Parathyroid adenoma (tissue), 2 donors: ENCODE measurements around the gene IGF1R.

ENCODE experiments used
- H2AFZ ChIP-seq: fragments of 300-600 bp; sonication (generic); one replicate; pipeline ENCODE4 v1.7.0; 2017; ENCODE audit warnings: antibody characterized with exemption, mild to moderate bottlenecking
- H3K27ac ChIP-seq: fragments of 300-600 bp; sonication (generic); one replicate; pipeline ENCODE4 v1.7.0; 2017
- H3K27me3 ChIP-seq: fragments of 300-600 bp; sonication (generic); one replicate; pipeline ENCODE4 v1.7.0; 2017; ENCODE audit warnings: low read length; ENCODE audit not compliant: control insufficient read depth, insufficient read depth
- H3K36me3 ChIP-seq: fragments of 300-600 bp; sonication (generic); one replicate; pipeline ENCODE4 v1.7.0; 2017; ENCODE audit warnings: low read length; ENCODE audit not compliant: control insufficient read depth, insufficient read depth
- H3K4me1 ChIP-seq: fragments of 300-600 bp; sonication (generic); one replicate; pipeline ENCODE4 v1.7.0; 2017; ENCODE audit warnings: control low read depth
- H3K4me2 ChIP-seq: fragments of 300-600 bp; sonication (generic); one replicate; pipeline ENCODE4 v1.7.0; 2017; ENCODE audit warnings: low read length
- H3K4me3 ChIP-seq: fragments of 300-600 bp; sonication (generic); one replicate; pipeline ENCODE4 v1.7.0; 2017; ENCODE audit warnings: low read depth, low read length
- H3K79me2 ChIP-seq: fragments of 300-600 bp; sonication (generic); one replicate; pipeline ENCODE4 v1.7.0; 2017; ENCODE audit warnings: control low read depth
- H3K9ac ChIP-seq: fragments of 300-600 bp; sonication (generic); one replicate; pipeline ENCODE4 v1.7.0; 2017; ENCODE audit warnings: mild to moderate bottlenecking
- H3K9me3 ChIP-seq: fragments of 300-600 bp; sonication (generic); one replicate; pipeline ENCODE4 v1.7.0; 2017; ENCODE audit warnings: low read length; ENCODE audit not compliant: control insufficient read depth
- CTCF ChIP-seq: fragments of 300-600 bp; sonication (generic); IDR thresholded peaks from one replicate; pipeline ENCODE4 v1.7.0; 2017; ENCODE audit warnings: antibody characterized with exemption, mild to moderate bottlenecking
- donor health status: primary hyperparathyroidism.

IGF1R gene

GRCh38 chr15:98720577-98721565 lies 72.5 kb downstream of the IGF1R start:
- no peaks in the 10 kb centered on the region for H3K4me1 ChIP-seq
- H3K79me2 ChIP-seq = peaks cover 3% of the 10 kb centered on the region
- no peaks in the 10 kb centered on the region for H3K36me3 ChIP-seq
- H3K9me3 ChIP-seq = no peaks in the 10 kb centered on the region
- H2AFZ ChIP-seq = no peak overlapping the region
- H3K4me3 ChIP-seq = no peak overlapping the region
- TF ChIP-seq CTCF = no peak
- no peak overlapping the region for H3K9ac ChIP-seq
- H3K27ac ChIP-seq = no peak overlapping the region
- no peak overlapping the region for H3K4me2 ChIP-seq
- no peaks in the 10 kb centered on the region for H3K27me3 ChIP-seq

- H3K4me1 ChIP-seq = peaks cover 2% of the 10 kb centered on the region
- no peak overlapping the region for H3K4me3 ChIP-seq
- no peaks in the 10 kb centered on the region for H3K9me3 ChIP-seq
- no peak overlapping the region for H3K27ac ChIP-seq
- H2AFZ ChIP-seq = no peak overlapping the region
- no peaks in the 10 kb centered on the region for H3K36me3 ChIP-seq
- TF ChIP-seq CTCF = no peak
- no peak overlapping the region for H3K4me2 ChIP-seq
- peaks cover 6% of the 10 kb centered on the region for H3K79me2 ChIP-seq
- H3K9ac ChIP-seq = no peak overlapping the region
- H3K27me3 ChIP-seq = no peaks in the 10 kb centered on the region
Measured at GRCh38 chr15:98722209-98722608, 73.9 kb downstream of the IGF1R start.

GRCh38 chr15:98722645-98723044 lies 74.3 kb downstream of the IGF1R start:
- Histone ChIP-seq H3K79me2 (peaks cover 6% of the 10 kb centered on the region), H3K4me2 (no peak overlapping the region), H3K27ac (no peak overlapping the region), H3K9me3 (no peaks in the 10 kb centered on the region), H3K4me3 (no peak overlapping the region), H3K4me1 (peaks cover 5% of the 10 kb centered on the region), H2AFZ (no peak overlapping the region), H3K36me3 (no peaks in the 10 kb centered on the region), H3K9ac (no peak overlapping the region), H3K27me3 (no peaks in the 10 kb centered on the region)
- TF ChIP-seq CTCF = no peak

- Histone ChIP-seq H3K79me2 (peaks cover 8% of the 10 kb centered on the region), H2AFZ (no peak overlapping the region), H3K9me3 (no peaks in the 10 kb centered on the region), H3K4me1 (peaks cover 5% of the 10 kb centered on the region), H3K27ac (no peak overlapping the region), H3K36me3 (no peaks in the 10 kb centered on the region), H3K9ac (no peak overlapping the region), H3K4me3 (no peak overlapping the region), H3K4me2 (no peak overlapping the region), H3K27me3 (no peaks in the 10 kb centered on the region)
- TF ChIP-seq CTCF = no peak
Measured at GRCh38 chr15:98723195-98723594, 74.9 kb downstream of the IGF1R start.
